GM19324 (cell line): Measurements from ENCODE around the gene SLC22A3.
"Not testable (repeated sequence)": the region's sequence is repeated elsewhere in the genome, so short reads cannot be mapped to it uniquely, and the experiment has no call there.

Source experiments
- ATAC-seq: cut with Tn5 transposase; IDR thresholded peaks from one replicate; pipeline ENCODE4 v1.9.1; 2021; ENCODE audit warnings: mild to moderate bottlenecking, moderate library complexity; ENCODE audit not compliant: unreplicated experiment, low FRiP score

SLC22A3 gene

DNA sequence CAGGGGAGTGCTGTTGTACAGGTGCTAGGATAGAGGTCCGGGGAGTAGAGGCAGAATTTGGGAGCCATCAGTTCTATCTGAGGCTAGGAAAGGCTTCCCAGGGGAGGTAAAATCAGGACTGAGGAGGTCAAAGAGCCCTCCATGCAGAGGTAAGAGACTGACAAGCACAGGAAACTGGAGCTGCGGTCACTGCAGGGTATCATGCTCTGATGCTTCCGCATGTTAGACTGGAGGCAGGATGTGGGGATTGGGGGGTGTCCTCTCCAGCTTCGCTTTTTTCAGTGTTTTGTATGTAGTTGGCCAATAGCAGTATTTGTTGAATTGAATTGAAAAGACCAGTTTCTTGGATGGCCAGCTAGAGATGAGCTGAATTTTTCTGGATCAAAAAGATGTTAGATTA, 87.8 kb downstream of the SLC22A3 start:
- ATAC-seq = no peak

DNA sequence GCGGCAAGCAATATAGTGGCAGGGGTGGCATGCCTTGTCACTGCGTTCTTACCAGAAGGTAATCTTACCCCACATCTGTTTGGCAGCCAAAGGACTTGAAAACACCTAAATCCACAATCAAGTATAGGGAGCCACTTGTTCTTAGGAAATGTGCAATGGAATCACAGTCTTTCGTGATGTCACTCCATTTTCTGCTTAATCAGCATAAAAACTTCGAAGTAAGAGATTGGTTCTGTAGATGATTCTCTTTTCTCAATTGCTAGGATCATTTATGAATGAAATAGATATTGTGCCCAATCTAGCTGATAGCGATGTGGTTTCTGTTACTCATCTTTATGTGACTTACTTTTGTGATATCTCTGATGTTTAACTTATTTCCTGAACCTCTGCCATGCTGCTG, 89.0 kb downstream of the SLC22A3 start:
- no peak for ATAC-seq

DNA sequence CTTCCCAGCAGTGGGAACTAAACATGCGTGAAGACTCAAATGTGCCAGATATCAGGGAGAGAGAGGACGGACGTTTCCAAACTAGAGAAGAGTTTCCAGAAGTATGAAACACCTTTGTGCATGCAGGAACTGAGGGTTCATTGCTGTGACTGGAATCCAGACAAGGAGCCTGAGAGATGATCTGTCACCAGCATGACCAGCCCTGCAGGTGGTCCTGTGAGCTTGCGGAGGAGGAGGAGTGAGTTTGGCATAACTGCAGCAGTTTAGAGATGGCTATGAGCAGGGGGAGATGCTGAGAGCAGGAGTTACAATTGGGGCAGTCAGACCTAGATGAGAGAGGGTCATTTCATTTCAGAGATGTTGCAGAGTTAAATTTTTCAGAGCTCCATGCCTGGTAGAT, 89.6 kb downstream of the SLC22A3 start:
- ATAC-seq = no peak

DNA sequence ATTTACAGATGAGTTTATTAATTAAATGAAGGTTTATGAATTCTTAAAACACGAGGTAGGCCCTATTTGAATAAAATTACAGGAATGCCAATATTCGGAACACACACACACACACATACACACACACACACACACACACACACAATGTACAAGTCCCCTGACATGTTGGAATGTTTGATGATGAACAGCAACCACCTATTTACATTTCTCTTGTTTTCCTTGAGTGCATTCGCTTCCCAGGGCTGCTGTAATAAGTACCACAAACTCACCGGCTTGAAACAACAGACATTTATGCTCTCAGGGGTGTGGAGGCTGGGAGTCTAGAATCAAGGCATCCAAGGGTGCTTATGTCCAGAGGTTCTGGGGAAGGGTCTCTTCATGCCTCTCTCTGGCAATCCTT, 90.3 kb downstream of the SLC22A3 start:
- no peak for ATAC-seq

DNA sequence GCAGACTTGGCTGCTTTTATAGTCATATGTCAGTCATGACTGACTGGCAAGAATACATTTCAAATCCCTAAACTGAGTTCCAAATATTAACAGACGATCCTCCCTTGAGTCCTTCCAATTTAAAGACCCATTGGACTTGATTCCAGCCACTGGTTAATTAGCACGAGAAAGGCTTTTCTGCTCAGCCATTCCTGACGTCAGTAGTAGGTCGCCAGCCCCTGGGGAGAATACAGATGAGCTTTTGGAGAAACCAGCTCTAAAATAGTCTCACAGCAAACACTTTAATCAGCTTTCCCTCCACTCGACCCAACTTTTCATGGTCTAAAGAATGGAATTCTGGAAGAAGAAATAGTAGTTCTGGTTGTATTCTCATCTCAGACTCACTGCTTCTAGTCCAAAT, 91.6 kb downstream of the SLC22A3 start:
- no peak for ATAC-seq

DNA sequence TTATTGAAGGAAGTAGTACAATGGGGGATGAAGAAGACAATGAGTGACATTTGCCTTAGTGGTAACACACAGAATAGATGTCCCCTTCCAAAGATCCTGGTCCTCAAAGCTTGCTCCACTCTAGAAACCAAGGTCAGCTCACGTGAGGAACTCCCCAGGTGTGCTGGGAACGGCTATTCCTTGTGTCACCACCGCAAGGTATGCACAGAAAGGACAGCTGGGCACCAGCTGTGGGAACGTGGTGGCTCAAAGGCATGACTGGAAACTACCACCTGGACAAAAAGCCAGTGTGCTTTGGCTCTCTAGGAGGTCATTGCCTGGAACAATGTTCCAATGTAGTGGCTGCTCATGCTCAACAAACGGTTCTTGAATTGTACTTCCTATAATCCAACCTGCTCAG, 94.0 kb downstream of the SLC22A3 start:
- ATAC-seq = no peak

DNA sequence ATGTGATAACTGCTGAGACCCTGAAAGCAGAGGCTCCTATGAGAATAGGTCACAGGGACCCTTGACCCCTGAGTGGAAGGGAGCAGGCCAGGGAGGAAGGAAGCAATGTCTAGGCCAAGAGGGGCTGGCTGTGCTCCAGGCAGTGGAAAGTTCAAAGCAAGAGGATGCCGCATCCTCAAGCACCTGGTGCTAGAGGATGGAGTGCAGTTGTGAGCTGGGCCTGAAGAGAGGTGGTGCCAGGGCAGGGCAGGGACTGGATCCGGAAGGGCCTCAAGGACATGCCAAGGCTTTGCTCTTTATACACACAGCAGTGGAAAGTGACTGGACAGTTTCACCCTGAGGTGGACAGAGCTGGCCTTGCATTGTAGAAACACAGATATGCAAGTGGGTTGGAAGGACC, 97.0 kb downstream of the SLC22A3 start:
- ATAC-seq = no peak

DNA sequence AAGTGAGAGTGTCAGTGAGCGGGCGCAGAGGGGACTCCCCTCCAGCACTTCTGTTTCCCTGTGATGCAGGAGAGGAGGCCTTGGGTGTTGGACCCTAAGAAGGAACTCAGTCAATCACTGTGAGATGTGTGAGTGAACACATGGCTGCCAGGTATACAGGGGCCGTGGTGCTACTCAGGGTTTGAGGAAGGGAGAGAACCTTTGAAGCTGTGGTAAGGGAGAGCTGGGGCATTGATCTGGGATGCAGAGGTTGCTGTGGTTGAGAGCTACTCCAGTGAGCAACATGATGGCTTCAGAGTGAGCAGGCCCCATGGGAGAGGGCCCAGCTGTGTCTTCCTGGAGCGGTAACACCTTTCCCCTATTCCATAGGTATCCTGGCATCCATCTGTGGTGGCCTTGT, 99.2 kb downstream of the SLC22A3 start:
- no peak for ATAC-seq

DNA sequence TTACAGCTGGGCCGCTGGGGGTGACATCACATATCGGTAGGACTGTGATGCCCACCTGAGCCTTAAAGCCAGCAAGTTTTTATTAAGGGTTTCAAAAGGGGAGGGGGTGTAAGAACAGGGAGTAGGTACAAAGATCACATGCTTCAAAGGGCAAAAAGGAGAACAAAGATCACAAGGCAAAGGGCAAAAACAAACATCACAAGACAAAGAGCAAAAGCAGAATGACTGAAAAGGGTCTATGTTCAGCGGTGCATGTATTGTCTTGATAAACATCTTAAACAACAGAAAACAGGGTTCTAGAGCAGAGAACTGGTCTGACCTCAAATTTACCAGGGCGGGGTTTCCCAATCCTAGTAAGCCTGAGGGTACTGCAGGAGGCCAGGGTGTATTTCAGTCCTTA, 101.6 kb downstream of the SLC22A3 start:
- not testable (repeated sequence) for ATAC-seq

DNA sequence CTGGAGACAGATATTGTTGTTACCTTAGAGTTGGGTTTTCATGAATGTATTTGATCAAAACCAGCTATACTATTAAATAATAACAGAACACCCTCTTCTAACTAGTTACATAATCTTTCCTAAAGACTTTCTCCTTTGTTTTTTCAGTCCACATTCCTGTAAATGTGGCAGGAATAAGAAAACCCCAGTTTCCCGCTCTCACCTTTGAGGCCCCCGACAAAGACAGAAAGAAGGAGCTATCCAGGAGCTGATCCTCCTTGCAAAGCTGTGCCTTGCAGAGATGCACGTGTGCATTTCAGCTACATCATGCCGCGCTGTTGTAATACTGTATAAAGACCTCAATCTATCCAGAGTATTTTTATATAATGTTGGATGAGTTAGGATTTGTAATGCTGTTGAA, 102.7 kb downstream of the SLC22A3 start:
- no peak for ATAC-seq

DNA sequence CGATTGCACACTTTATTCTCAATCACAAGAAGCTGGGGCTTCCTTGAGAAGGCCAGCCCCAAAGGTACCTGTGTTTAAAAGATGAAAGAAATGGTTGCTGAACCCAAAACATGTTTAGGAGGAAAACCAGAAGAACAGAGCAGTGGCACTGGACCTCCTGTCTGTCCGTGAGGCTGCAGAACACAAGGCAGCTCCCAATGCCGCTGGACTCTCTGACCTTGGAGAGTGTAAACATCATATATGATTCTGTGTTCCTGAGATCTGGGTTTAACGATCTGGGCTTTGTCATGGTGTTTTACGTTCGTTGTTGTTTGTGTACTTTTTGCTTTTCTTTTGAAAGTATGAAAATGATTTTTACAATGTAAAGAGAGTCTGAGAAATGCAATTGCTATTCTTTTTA, 106.1 kb downstream of the SLC22A3 start:
- ATAC-seq = no peak

DNA sequence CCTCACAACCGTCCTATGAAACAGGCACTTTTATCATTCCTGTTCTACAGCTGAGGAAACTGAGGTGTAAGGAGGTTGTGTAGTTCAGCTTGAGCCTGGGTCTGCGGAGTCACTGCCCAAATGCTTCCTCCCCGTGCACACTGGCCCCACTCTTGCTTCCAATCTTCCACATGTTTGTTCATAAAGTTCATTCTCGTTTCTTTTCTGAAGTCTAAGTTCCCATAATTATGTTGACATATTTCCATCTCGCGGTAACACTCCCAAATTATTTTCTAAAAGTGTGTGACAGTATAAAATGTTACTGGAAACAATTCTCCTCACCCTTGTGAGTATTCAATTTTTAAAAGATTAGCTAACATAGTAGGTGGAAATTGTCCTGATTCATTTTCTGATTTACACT, 106.9 kb downstream of the SLC22A3 start:
- ATAC-seq = no peak

DNA sequence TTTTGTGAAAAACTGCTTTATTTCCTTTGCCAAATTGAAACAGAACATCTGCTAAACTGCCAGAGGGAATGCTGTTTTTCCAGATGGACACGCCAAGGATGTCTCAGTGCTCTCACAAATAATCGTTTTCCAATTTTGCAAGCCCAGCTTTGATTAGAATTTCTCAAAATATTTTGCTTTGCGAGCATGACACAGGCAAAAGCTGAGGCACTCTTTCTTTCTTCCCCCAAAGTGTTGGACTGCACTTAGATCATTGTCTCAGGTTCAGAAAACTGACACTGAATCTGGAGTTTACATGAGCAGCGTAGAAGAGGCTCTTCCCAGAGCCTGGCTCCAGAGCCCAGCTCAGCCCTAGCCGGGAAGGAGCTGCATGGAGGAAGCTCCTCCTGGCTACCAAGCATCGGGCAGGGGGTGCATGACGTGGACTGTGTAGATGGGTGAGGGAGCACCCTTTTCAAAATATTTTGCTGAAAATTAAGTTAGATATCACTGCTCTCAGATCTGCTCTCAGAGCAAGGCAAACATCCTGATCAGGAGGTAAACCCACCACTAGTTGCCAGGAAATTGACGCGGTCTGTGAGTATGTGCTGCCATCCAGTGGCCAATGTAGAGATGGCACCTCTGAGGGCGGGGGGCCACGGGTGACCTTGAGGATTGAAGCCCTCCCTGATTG, 107.5 kb downstream of the SLC22A3 start:
- ATAC-seq = no peak

DNA sequence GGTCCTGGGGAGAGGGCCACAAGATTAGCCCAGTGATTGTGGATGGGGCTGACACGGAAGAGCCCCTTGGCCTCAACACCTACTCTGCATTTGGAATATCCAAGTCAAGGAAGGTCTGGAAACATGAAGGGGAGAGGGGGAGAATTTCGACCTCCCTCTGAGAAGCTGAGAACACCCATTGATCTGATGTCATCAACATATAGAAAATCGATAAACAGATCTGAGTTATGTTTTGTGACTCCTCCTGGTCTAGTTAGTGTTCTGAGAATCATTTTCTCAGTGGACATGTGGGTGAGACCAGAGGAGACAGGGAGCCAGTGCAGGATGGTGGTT, 108.0 kb downstream of the SLC22A3 start:
- ATAC-seq = no peak

DNA sequence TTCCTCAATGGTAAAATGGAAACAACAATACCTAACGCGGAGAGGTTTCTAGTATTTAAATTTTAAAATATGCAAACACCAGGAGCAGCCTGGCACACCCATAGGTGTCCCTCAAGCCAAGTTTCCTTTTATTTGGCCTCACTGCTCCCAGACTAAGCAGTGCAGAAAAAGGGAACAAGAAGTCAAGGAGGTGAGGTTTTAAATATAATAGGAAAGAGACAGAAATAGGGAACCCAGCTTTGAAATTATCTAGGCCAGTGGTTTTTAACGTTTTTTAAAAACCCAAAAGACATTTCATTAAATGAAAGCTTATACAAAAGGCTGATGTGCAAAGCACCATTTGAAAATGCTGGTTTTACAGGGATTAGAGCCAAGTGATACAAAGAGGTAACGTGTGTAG, 109.6 kb downstream of the SLC22A3 start:
- ATAC-seq = no peak

DNA sequence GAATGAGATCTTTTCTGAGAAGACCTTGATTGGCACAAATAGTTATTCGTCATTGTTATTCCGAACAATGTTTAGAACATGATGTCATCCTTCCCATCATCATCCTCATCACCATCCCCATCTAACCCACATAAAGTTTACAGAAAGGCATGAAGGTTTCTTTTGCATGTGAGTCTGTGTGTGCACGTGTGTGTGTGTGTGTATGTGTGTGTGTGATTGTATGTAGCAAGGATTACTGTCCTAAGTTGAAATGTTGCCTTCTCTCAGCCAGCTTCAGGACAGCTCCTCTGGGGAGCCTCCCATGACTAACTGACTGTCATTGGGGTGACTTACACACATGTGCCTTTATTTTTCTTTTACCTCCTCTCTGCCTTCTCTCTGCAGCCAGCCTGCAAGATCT, 113.5 kb downstream of the SLC22A3 start:
- no peak for ATAC-seq

DNA sequence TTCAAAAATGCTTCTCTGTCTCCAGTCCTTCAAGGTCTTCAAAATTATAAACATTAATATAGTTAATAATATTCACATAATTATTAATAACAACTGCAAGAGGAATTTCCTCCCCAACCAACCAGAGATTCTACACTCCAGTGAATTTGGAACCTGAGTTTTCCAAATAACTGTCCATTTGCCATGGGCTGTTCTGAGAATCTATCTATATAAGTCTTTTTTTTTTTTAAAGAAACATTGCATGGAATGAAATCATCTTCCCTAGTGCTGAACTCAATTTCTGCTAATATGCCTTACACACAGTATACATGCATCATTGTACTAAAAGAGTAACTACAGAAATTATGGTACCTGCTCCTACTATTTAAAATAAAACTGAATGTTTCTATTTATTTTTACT, 113.9 kb downstream of the SLC22A3 start:
- ATAC-seq = no peak

DNA sequence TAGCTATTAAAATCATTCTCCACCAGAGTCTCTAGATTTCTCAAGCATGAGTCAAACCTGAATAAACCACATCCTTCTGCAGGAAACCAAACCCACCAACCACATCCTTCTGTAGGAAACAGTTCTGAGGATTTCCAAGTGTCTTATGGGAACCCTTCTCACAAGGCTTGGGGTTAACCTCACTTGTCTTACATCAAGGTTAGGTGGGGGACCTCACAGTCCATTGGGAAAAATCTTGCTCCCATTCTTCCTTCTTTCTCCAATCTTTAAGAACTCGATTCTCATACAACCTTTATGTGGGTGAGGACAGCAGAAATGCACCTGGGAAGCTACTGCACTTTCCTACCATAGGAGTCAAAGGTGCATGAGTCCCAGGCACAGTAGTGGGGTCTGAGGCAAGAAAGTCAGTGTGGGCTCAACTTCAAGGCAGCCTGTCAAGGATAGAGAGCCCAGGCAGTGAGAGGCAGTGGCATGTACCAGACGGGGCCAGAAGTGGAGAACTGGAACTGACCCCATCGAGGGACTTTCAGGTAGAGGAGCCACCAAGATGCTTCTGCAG, 114.5 kb downstream of the SLC22A3 start:
- peak; percentile 69 for ATAC-seq

DNA sequence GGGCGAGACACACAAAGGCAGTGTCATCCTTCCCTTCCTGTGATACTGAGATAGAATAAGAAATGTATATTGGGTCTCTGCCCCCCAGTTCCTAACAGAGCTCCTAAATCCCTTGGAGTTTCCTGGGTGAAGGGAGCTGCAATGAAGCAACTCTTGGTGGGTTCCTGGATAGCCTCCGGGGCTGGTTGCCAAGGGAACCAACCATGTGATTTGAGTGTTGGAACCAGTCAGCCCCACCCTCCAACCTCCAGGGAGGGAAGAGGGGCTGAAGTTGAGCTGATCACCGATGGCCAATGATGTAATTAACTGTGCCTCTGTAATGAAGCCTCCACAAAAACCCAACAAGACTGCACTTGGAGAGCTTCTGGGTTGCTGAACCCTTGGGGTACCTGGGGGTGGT, 116.6 kb downstream of the SLC22A3 start:
- no peak for ATAC-seq

DNA sequence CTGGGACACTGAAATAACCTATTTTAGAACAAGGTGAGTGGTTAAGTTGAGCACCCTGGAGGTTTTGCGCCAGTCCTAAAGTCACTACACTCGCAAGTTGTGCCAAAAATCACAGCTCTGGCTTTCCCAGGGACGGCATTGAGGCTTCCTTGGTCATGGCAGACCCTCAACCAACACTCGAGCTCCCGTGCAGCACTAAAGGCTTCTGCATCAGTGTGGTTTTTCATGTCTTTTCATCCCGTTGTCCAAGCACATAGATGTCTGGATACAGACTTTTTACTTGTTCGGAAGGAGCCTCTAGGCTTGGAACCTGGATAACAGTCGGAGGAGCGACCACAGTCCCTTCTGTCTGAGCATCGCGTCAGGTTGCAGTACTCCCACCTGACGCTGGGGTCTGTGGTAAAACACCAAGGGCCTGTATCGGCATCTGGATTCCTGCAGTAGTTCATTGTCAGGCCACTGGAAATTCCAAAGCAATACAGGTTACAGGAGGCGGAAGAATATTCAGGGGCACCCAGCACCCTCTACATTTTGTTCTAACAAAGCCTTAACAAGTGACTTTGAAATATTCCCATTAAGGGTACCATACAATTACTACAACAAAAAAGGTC, 119.2 kb downstream of the SLC22A3 start:
- not testable (repeated sequence) for ATAC-seq

DNA sequence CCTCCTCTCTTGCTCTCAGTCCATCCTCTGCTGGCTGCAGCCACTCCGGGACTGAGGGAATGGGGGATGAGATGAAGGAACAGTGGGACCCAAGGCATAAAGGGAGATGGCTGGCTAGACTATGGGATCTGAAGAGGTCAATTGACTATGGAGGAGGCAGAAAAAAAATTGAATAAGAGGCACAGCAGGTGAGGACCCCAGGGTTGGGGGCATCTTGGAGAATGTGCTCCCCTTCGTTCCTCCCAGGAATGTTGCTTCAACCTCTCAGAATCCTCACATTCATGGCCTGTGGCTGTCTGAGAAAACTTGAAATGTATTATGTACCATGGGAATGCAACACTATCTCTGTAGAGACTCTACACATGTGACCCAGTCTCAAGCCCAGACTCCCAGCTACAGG, 121.0 kb downstream of the SLC22A3 start:
- no peak for ATAC-seq

DNA sequence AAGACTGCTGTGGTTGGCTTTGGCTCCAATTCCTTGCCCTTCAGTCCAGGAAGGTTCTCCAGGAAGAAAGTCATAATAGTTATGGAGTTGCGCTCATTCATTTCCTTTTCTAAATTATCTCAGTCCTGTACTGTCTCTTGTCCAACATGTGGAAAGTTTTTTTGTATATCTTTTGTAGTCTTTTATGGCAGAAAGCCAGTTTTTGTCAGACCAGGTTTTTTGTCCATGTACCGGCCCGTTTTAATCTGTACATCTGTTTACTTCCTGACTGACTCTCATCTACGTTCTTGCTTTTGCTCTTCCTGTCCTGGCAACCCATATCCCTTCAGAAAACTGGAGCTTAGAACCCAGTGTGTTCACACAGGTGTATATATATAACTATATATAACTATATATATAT, 127.9 kb downstream of the SLC22A3 start:
- ATAC-seq = not testable (repeated sequence)
